Measurements from ENCODE around the gene PDE11A. TPM values are rescaled to one million over a fixed set of nuclear protein-coding genes. Genes with fewer than 3 reads are reported as not detected.

The PDE11A gene
- total and polyA plus RNA-seq, 8 donors, result under 0.01 to 0.87 (median 0.40) TPM; not detected in 2

- Histone ChIP-seq H3K4me3 (no peak overlapping the region), H3K4me1 (peaks cover 0 to 6% (median 0%) of the 10 kb centered on the region in 4 donors), H3K27me3 (no peaks in the 10 kb centered on the region), H3K9me3 (no peaks in the 10 kb centered on the region), H3K36me3 (no peaks in the 10 kb centered on the region), H3K27ac (no peak overlapping the region)
- intact Hi-C loops (cut with DNase I; ENCODE audit: low total_unique reads), result loop anchor here (10.0 kb wide), 1 partner anchor 112 kb away; no protein-coding TSS in a partner anchor
- TF ChIP-seq POLR2A (IDR thresholded peaks at IDR 0.05) (no peak), EP300 (IDR thresholded peaks at IDR 0.05) (no peak), POLR2AphosphoS5 (IDR thresholded peaks at IDR 0.05) (no peak)
- TF ChIP-seq, protein P1, sequence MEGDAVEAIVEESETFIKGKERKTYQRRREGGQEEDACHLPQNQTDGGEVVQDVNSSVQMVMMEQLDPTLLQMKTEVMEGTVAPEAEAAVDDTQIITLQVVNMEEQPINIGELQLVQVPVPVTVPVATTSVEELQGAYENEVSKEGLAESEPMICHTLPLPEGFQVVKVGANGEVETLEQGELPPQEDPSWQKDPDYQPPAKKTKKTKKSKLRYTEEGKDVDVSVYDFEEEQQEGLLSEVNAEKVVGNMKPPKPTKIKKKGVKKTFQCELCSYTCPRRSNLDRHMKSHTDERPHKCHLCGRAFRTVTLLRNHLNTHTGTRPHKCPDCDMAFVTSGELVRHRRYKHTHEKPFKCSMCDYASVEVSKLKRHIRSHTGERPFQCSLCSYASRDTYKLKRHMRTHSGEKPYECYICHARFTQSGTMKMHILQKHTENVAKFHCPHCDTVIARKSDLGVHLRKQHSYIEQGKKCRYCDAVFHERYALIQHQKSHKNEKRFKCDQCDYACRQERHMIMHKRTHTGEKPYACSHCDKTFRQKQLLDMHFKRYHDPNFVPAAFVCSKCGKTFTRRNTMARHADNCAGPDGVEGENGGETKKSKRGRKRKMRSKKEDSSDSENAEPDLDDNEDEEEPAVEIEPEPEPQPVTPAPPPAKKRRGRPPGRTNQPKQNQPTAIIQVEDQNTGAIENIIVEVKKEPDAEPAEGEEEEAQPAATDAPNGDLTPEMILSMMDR (IDR thresholded peaks at IDR 0.05), result no peak
- DNase-seq, result no peak
- WGBS, 5 donors, result 66 to 74% (median 71%) methylated on average over 7 of the region's 7 CpGs
Observed at GRCh38 chr2:177606636-177607035, 465.9 kb downstream of the PDE11A start.

GRCh38 chr2:177604271-177605065 lies 468.1 kb downstream of the PDE11A start:
- H3K4me1 ChIP-seq, result peaks cover 0 to 7% (median 0%) of the 10 kb centered on the region in 4 donors
- H3K4me3 ChIP-seq, result no peak overlapping the region
- WGBS, 5 donors, result 45 to 58% (median 47%) methylated on average over 3 of the region's 3 CpGs
- no peaks in the 10 kb centered on the region for H3K27me3 ChIP-seq
- peak in 1 of 2 donors; percentile 84 for DNase-seq
- intact Hi-C loops (cut with DNase I; ENCODE audit: low total_unique reads), result loop anchor here (10.0 kb wide), 1 partner anchor 110 kb away; no protein-coding TSS in a partner anchor
- peak overlapping the region in 1 of 5 donors; percentile 5 for H3K27ac ChIP-seq
- no peaks in the 10 kb centered on the region for H3K9me3 ChIP-seq
- H3K36me3 ChIP-seq, result no peaks in the 10 kb centered on the region
- TF ChIP-seq, protein P1 (IDR thresholded peaks at IDR 0.05), result peak in 5 of 7 experiments; percentile 32 to 51 (median 49)
- no peak for TF ChIP-seq POLR2A (IDR thresholded peaks at IDR 0.05)

GRCh38 chr2:177603768-177604167 lies 468.8 kb downstream of the PDE11A start:
- intact Hi-C loops (cut with DNase I; ENCODE audit: low total_unique reads), result loop anchor here (10.0 kb wide), 1 partner anchor 109 kb away; no protein-coding TSS in a partner anchor
- Histone ChIP-seq H3K9me3 (no peaks in the 10 kb centered on the region), H3K36me3 (no peaks in the 10 kb centered on the region), H3K27me3 (no peaks in the 10 kb centered on the region), H3K27ac (no peak overlapping the region), H3K4me1 (peaks cover 1 to 14% (median 3%) of the 10 kb centered on the region in 4 donors), H3K4me3 (no peak overlapping the region)
- WGBS, 5 donors, result 76 to 88% (median 79%) methylated on average over 3 of the region's 3 CpGs
- TF ChIP-seq POLR2A (IDR thresholded peaks at IDR 0.05), result no peak
- TF ChIP-seq, protein P1 (IDR thresholded peaks at IDR 0.05), result no peak
- TF ChIP-seq POLR2AphosphoS5 (IDR thresholded peaks at IDR 0.05), result no peak
- no peak for TF ChIP-seq EP300 (IDR thresholded peaks at IDR 0.05)
- DNase-seq, result no peak

DNA sequence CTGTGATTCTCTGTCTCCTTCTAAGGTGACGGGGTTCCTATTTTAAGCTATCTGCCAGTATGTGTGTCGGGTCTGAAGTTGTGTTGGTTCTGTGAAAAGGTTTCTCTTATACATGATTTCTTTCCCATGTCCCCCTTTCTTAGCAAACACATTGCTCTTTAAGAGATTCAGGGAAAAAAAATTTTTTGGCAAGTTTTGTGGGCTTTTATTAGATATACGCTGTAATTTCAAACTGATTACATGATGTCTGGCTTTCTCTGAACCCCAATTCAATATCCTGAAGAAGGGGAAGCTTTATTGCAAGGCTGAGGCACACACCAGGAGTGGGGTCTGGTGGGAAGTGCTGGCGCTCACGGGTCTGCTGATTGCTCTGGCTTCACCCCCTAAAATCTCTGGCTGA lies 469.4 kb downstream of the PDE11A start:
- no peaks in the 10 kb centered on the region for H3K36me3 ChIP-seq
- intact Hi-C loops (cut with DNase I; ENCODE audit: low total_unique reads), result loop anchor here (10.0 kb wide), 1 partner anchor 108 kb away; no protein-coding TSS in a partner anchor
- no peak overlapping the region for H3K27ac ChIP-seq
- no peaks in the 10 kb centered on the region for H3K27me3 ChIP-seq
- TF ChIP-seq POLR2AphosphoS5 (IDR thresholded peaks at IDR 0.05) (no peak), POLR2A (IDR thresholded peaks at IDR 0.05) (no peak), EP300 (IDR thresholded peaks at IDR 0.05) (no peak)
- TF ChIP-seq, protein P1 (IDR thresholded peaks at IDR 0.05), result no peak
- peaks cover 5 to 20% (median 7%) of the 10 kb centered on the region in 4 donors for H3K4me1 ChIP-seq
- 74 to 91% (median 79%) methylated on average over 5 of the region's 5 CpGs for WGBS, 5 donors
- no peaks in the 10 kb centered on the region for H3K9me3 ChIP-seq
- H3K4me3 ChIP-seq, result no peak overlapping the region
- peak in 1 of 2 donors; percentile 15 for DNase-seq
